ENCODE results near the gene SLC26A11.

The SLC26A11 gene

DNA sequence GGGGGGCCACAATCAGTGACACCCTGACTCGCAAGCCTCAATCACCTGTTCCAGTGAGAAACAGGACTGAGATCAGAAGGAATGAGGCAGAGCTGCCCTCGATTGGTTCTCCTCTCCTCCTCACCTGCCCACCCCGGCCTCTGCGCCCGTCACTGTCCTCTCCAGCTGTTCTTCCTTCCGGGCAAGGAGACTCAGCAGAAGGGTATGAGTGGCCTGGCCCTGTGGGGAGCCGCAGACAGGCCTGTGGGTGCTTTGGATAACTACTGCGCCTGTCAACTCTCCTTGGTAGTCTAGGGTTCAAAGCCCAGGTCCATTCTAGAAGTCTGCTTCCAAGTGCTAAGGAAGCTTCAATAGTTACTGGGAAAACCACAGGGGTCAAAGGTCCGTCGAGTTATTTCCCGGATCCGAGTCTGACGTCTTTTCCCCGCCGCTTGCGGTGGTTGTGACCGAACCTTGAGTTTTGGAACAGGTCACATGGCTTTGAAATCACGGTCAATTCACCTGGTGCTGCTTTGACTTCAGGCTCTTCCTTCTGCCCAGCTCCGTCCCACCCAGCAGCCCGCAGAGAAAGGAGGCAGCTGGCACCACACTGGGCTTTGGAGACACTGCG is 42.1 kb upstream of the SLC26A11 start:
- TF ChIP-seq, protein P1, sequence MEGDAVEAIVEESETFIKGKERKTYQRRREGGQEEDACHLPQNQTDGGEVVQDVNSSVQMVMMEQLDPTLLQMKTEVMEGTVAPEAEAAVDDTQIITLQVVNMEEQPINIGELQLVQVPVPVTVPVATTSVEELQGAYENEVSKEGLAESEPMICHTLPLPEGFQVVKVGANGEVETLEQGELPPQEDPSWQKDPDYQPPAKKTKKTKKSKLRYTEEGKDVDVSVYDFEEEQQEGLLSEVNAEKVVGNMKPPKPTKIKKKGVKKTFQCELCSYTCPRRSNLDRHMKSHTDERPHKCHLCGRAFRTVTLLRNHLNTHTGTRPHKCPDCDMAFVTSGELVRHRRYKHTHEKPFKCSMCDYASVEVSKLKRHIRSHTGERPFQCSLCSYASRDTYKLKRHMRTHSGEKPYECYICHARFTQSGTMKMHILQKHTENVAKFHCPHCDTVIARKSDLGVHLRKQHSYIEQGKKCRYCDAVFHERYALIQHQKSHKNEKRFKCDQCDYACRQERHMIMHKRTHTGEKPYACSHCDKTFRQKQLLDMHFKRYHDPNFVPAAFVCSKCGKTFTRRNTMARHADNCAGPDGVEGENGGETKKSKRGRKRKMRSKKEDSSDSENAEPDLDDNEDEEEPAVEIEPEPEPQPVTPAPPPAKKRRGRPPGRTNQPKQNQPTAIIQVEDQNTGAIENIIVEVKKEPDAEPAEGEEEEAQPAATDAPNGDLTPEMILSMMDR (IDR thresholded peaks at IDR 0.05), result no peak
- H3K27me3 ChIP-seq, result peaks cover 0 to 45% of the 10 kb centered on the region in 2 donors
- DNase-seq, result no peak
- intact Hi-C loops (cut with DNase I; ENCODE audit: low total_unique reads), result no loop called here
- no peaks in the 10 kb centered on the region for H3K9me3 ChIP-seq
- H3K27ac ChIP-seq, result no peak overlapping the region
- no peak overlapping the region for H3K4me3 ChIP-seq
- H3K36me3 ChIP-seq, result no peaks in the 10 kb centered on the region
- no peaks in the 10 kb centered on the region for H3K4me1 ChIP-seq

DNA sequence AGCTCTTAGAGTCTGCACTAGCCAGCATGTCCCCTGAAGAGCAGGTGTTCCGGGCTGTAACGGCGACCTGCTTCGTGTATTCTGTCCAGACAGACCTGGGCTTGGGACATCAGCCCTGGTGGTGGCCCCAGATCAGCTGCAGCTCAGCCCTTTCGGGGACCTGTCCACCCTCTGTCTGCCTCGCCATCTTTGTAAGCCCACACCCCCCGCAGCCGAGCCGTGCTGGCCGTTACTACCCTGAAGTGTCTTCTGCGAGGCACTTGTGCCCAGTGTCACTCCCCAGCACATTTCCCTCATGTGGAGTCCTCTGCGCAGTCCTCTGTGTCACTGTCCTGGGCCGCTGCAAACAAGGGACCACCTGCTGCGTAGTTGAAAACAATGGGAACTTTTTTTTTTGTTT is 40.0 kb upstream of the SLC26A11 start:
- TF ChIP-seq, protein P1 (IDR thresholded peaks at IDR 0.05), result no peak
- DNase-seq, result no peak

DNA sequence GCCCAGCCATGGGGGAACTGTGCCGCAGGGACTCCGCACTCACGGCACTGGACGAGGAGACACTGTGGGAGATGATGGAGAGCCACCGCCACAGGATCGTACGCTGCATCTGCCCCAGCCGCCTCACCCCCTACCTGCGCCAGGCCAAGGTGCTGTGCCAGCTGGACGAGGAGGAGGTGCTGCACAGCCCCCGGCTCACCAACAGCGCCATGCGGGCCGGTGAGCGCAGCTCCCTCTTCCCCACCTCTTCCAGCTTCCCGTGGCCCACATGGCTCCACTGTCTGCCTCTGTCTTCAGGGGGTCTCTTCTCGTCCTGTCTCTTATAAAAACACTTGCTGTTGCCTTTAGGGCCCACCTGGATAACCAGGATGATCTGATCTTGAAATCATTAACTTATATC is 38.8 kb upstream of the SLC26A11 start:
- H3K36me3 ChIP-seq, result no peaks in the 10 kb centered on the region

More for the DNA sequence above, 40.0 kb upstream of the SLC26A11 start:
- Histone ChIP-seq H3K4me3 (no peak overlapping the region), H3K36me3 (no peaks in the 10 kb centered on the region), H3K27me3 (peaks cover 0 to 57% of the 10 kb centered on the region in 2 donors), H3K27ac (no peak overlapping the region), H3K4me1 (no peaks in the 10 kb centered on the region), H3K9me3 (no peaks in the 10 kb centered on the region)
- intact Hi-C loops (cut with DNase I; ENCODE audit: low total_unique reads), result no loop called here

DNA sequence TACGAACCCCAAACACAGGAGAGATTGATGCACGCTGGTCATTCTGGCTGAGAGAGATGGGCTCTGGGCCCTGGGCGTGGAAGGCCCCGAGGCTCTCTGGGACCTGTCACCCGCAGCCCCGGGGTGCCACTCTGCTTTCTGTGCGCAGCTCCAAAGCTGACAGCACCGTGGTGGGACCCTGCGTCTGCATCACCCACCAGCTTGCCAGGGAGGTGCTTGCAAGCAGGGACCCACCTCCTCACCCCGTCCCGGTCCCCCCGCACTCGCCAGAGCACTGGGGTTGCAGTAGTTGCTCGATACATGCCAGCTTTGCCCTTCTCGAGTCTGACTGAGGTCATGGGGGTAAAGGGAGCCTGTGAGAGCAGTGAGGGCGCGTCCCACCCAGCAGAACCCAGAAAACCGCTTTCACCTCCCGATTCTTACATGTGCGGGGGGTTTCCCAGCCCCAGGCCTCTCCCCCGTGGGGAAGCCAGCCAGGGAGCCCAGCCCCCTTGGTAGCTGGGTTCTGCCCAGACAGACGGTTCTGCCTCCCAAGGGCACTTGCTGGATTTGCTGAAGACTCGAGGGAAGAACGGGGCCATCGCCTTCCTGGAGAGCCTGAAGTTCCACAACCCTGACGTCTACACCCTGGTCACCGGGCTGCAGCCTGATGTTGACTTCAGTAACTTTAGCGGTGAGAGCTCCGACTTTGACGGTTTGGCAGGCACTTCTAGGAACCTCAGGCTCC is 37.9 kb upstream of the SLC26A11 start:
- TF ChIP-seq, protein P1 (IDR thresholded peaks at IDR 0.05), result no peak
- Histone ChIP-seq H3K9me3 (no peaks in the 10 kb centered on the region), H3K4me1 (no peaks in the 10 kb centered on the region), H3K36me3 (no peaks in the 10 kb centered on the region), H3K27me3 (peaks cover 0 to 48% of the 10 kb centered on the region in 2 donors), H3K4me3 (no peak overlapping the region), H3K27ac (no peak overlapping the region)
- DNase-seq, result no peak
- intact Hi-C loops (cut with DNase I; ENCODE audit: low total_unique reads), result no loop called here

More for the DNA sequence above, 38.8 kb upstream of the SLC26A11 start:
- Histone ChIP-seq H3K9me3 (no peaks in the 10 kb centered on the region), H3K27ac (no peak overlapping the region), H3K4me1 (no peaks in the 10 kb centered on the region), H3K4me3 (no peak overlapping the region), H3K27me3 (peaks cover 0 to 51% of the 10 kb centered on the region in 2 donors)
- TF ChIP-seq, protein P1 (IDR thresholded peaks at IDR 0.05), result no peak
- intact Hi-C loops (cut with DNase I; ENCODE audit: low total_unique reads), result no loop called here
- DNase-seq, result no peak

DNA sequence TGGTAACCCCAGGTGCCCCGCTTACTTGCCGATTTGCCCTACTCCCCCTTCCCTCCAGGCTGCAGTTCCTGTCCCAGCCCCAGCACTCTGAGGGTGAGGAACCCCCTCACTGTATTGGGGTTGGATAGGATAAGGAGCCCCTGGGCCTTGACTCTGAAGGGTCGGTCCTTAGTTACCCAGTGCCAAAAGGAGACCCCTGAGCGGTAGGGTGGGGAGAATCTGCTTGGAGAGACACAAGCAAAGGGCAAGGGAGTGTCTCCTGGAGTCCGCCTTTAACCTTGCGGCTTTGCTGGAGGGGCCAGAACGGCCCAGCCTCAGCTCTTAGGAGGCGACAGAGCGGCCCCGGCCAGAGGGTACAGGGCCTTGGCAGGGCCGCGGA is 37.4 kb upstream of the SLC26A11 start:
- H3K4me1 ChIP-seq, result peaks cover 0 to 4% (median 3%) of the 10 kb centered on the region in 4 donors
- H3K9me3 ChIP-seq, result no peaks in the 10 kb centered on the region
- intact Hi-C loops (cut with DNase I; ENCODE audit: low total_unique reads), result no loop called here
- no peak for DNase-seq
- peaks cover 0 to 52% of the 10 kb centered on the region in 2 donors for H3K27me3 ChIP-seq
- TF ChIP-seq, protein P1 (IDR thresholded peaks at IDR 0.05), result no peak
- H3K4me3 ChIP-seq, result no peak overlapping the region
- H3K36me3 ChIP-seq, result no peaks in the 10 kb centered on the region
- H3K27ac ChIP-seq, result no peak overlapping the region
